ENCODE data around the gene F2RL2. TPM values are rescaled to one million over a fixed set of nuclear protein-coding genes. Genes with fewer than 3 reads are reported as not detected.

The F2RL2 gene
- total RNA-seq, 2 experiments from 2014 or later = not detected

DNA sequence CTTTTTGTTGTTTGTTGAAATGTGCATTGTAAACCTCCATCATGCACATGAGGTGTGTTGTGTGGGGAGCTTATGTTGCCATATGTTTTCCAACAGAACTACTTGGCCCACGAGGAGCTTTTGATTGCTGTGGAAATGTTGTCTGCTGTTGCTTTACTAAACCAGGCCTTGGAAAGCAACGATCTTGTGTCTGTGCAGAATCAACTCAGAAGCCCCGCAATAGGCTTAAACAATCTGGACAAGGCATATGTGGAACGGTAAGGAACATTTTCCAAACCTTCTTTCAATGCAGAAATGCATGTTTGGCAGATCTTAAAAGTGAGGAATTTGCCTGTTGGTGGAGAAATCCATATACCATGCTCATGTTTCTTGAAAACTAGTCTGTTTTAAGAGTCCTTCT, 22.5 kb downstream of the F2RL2 start:
- no peak for DNase-seq
- Mint-ChIP-seq H3K4me1 (ENCODE audit: low read depth) (peaks cover 17% of the 10 kb centered on the region), H3K27me3 (no peaks in the 10 kb centered on the region), H3K27ac (no peak overlapping the region), H3K9me3 (no peaks in the 10 kb centered on the region), H3K4me3 (no peak overlapping the region), H3K36me3 (peaks cover 43% of the 10 kb centered on the region)
- POLR2A ChIA-PET = interaction anchor here (0.5 kb wide), 1 partner anchor 219 kb away, joined by 3 read pairs; no protein-coding TSS in a partner anchor
- intact Hi-C loops (cut with micrococcal nuclease) = loop anchor here (1.0 kb wide), 2 partner anchors 41 to 174 kb away; no protein-coding TSS in a partner anchor
- CTCF ChIA-PET = interaction anchor here (0.9 to 12.0 kb wide), 10 partner anchors 9 to 174 kb away, joined by 3 to 147 read pairs (median 4); no protein-coding TSS in a partner anchor

GRCh38 chr5:76598531-76598930, 24.7 kb downstream of the F2RL2 start:
- Mint-ChIP-seq H3K4me1 (ENCODE audit: low read depth) (peaks cover 9% of the 10 kb centered on the region), H3K27ac (no peak overlapping the region), H3K9me3 (no peaks in the 10 kb centered on the region), H3K4me3 (no peak overlapping the region), H3K27me3 (no peaks in the 10 kb centered on the region), H3K36me3 (peaks cover 33% of the 10 kb centered on the region)
- CTCF ChIA-PET = interaction anchor here (0.7 to 12.0 kb wide), 4 partner anchors 43 to 176 kb away, joined by 3 to 147 read pairs (median 15); no protein-coding TSS in a partner anchor
- POLR2A ChIA-PET = no interaction called here
- intact Hi-C loops (cut with micrococcal nuclease) = no loop called here
- DNase-seq = no peak

DNA sequence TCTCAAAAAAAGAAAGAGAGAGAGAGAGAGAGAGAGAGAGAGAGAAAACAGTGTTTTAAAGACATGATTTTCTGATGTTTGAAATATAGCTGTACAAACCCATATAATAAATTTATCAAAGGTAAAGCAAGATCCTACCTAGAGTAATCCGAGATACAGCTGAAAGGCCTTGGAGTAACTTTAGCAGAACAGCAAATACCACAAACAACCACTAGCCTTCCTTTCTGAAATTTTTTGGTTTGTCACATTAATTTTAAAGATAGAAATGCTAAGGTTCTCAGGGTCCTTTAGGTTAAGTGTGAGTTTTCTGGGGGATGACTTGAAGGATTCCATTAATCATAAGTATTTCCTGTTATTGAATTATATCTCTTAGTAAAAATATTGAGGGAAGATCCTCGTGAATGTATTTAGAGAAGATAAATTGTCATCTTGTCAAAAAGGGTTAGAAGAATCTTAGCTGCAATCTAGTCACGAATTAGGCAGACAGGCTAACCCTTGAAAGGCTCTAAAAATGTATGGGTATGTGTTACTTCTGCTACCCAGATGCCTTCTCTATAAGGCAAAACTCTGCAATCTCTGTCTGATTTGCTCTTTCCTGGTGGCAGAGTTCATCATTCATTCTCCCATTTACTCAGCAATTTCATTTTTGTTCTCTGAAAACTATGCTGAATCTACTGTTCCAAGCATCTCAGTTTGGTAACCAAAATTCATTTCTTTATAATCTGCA, 27.3 kb downstream of the F2RL2 start:
- CTCF ChIA-PET = interaction anchor here (0.6 to 12.0 kb wide), 2 partner anchors 179 to 286 kb away, joined by 3 to 147 read pairs; no protein-coding TSS in a partner anchor
- H3K4me1 Mint-ChIP-seq (ENCODE audit: low read depth) = peaks cover 9% of the 10 kb centered on the region
- H3K9me3 Mint-ChIP-seq = no peaks in the 10 kb centered on the region
- H3K36me3 Mint-ChIP-seq = peaks cover 39% of the 10 kb centered on the region
- POLR2A ChIA-PET = no interaction called here
- intact Hi-C loops (cut with micrococcal nuclease) = no loop called here
- H3K4me3 Mint-ChIP-seq = no peak overlapping the region
- H3K27me3 Mint-ChIP-seq = no peaks in the 10 kb centered on the region
- DNase-seq = no peak
- peak overlapping the region; percentile 40 for H3K27ac Mint-ChIP-seq

GRCh38 chr5:76594107-76594506, 29.1 kb downstream of the F2RL2 start:
- intact Hi-C loops (cut with micrococcal nuclease) = no loop called here
- ChIA-PET CTCF (interaction anchor here (1.2 kb wide), 1 partner anchor 181 kb away, joined by 3 read pairs; no protein-coding TSS in a partner anchor), POLR2A (no interaction called here)
- H3K4me3 Mint-ChIP-seq = no peak overlapping the region
- H3K9me3 Mint-ChIP-seq = no peaks in the 10 kb centered on the region
- H3K27ac Mint-ChIP-seq = no peak overlapping the region
- no peaks in the 10 kb centered on the region for H3K27me3 Mint-ChIP-seq
- H3K4me1 Mint-ChIP-seq (ENCODE audit: low read depth) = peaks cover 19% of the 10 kb centered on the region
- H3K36me3 Mint-ChIP-seq = peaks cover 42% of the 10 kb centered on the region
- no peak for DNase-seq

DNA sequence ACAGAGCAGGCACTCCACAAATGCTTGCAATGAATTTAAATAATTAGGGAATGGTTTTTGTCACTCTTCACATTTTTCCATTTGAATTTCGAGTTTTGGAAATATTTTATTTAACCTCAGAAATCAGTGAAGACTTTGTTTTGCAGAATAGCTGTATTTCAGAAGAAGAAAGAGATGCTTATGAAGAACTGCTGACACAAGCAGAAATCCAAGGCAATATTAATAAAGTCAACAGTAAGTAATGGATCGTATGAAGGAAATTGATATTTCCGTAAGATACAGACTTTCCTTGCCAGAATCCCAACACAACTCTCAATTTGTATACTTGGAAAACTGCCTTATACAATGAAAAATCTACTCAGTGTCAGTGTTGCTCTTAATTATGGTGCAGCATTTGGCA, 30.5 kb downstream of the F2RL2 start:
- Mint-ChIP-seq H3K36me3 (peaks cover 42% of the 10 kb centered on the region), H3K4me3 (no peak overlapping the region), H3K27me3 (no peaks in the 10 kb centered on the region), H3K4me1 (ENCODE audit: low read depth) (peaks cover 19% of the 10 kb centered on the region), H3K9me3 (no peaks in the 10 kb centered on the region), H3K27ac (no peak overlapping the region)
- POLR2A ChIA-PET = no interaction called here
- intact Hi-C loops (cut with micrococcal nuclease) = no loop called here
- CTCF ChIA-PET = interaction anchor here (1.7 to 2.2 kb wide), 2 partner anchors 8 to 9 kb away, joined by 8 to 9 read pairs; no protein-coding TSS in a partner anchor
- no peak for DNase-seq

GRCh38 chr5:76591366-76591765, 31.8 kb downstream of the F2RL2 start:
- H3K4me1 Mint-ChIP-seq (ENCODE audit: low read depth) = peaks cover 17% of the 10 kb centered on the region
- no peak for DNase-seq
- ChIA-PET POLR2A (interaction anchor here (1.1 to 1.2 kb wide), 2 partner anchors 43 to 44 kb away, joined by 3 read pairs; no protein-coding TSS in a partner anchor), CTCF (interaction anchor here (0.5 to 2.2 kb wide), 7 partner anchors 8 to 183 kb away, joined by 3 to 9 read pairs (median 3); no protein-coding TSS in a partner anchor)
- peaks cover 35% of the 10 kb centered on the region for H3K36me3 Mint-ChIP-seq
- no peaks in the 10 kb centered on the region for H3K9me3 Mint-ChIP-seq
- H3K4me3 Mint-ChIP-seq = no peak overlapping the region
- no peak overlapping the region for H3K27ac Mint-ChIP-seq
- no peaks in the 10 kb centered on the region for H3K27me3 Mint-ChIP-seq
- intact Hi-C loops (cut with micrococcal nuclease) = no loop called here

DNA sequence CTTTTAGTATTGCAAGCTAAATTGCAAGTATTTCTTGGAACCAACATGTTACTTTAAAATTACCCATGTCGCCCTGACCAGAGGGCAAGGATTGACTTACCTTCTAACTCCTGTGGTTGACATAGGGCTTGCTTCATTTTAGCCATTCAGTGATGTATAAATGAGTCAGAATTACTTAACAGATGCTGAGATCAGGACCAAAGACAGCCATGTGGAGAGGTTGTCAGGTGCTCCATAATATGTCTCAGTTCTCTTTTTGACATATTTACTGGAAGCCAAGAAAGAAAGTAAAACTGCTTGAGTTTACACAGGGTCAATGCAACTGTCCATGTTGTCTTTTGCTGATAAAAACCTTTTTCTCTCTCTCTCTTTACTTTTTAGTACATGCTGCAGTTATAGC, 33.2 kb downstream of the F2RL2 start:
- ChIA-PET CTCF (interaction anchor here (1.0 kb wide), 1 partner anchor 40 kb away, joined by 3 read pairs; no protein-coding TSS in a partner anchor), POLR2A (interaction anchor here (1.2 kb wide), 1 partner anchor 42 kb away, joined by 3 read pairs; no protein-coding TSS in a partner anchor)
- Mint-ChIP-seq H3K4me1 (ENCODE audit: low read depth) (peaks cover 12% of the 10 kb centered on the region), H3K4me3 (no peak overlapping the region), H3K27me3 (no peaks in the 10 kb centered on the region), H3K27ac (peak overlapping the region; percentile 72), H3K9me3 (no peaks in the 10 kb centered on the region), H3K36me3 (peaks cover 31% of the 10 kb centered on the region)
- no peak for DNase-seq
- intact Hi-C loops (cut with micrococcal nuclease) = no loop called here

DNA sequence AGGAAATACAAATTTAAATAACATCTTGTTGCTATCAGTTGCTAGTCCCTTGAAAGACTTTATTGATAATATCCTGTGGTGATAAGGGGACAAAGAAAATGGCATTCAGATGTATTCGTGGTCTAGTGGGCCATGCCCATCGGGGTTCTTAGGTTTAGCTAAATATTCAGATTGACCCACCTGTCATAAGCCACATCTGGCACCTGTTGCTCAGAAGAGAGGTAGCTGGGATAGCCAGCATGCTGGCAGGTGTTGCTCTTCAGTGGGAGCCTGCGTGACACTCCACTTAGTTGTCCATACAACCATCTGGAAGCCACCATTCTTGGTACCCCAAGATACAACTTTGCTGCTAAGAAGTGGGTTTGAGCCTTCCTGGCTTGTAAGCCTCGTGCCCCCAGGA, 36.7 kb downstream of the F2RL2 start:
- ChIA-PET POLR2A (no interaction called here), CTCF (interaction anchor here (1.0 to 1.5 kb wide), 2 partner anchors 15 to 39 kb away, joined by 3 read pairs; no protein-coding TSS in a partner anchor)
- Mint-ChIP-seq H3K27ac (no peak overlapping the region), H3K27me3 (no peaks in the 10 kb centered on the region), H3K9me3 (no peaks in the 10 kb centered on the region), H3K4me1 (ENCODE audit: low read depth) (peaks cover 30% of the 10 kb centered on the region), H3K36me3 (peaks cover 16% of the 10 kb centered on the region), H3K4me3 (no peak overlapping the region)
- no peak for DNase-seq
- intact Hi-C loops (cut with micrococcal nuclease) = no loop called here

DNA sequence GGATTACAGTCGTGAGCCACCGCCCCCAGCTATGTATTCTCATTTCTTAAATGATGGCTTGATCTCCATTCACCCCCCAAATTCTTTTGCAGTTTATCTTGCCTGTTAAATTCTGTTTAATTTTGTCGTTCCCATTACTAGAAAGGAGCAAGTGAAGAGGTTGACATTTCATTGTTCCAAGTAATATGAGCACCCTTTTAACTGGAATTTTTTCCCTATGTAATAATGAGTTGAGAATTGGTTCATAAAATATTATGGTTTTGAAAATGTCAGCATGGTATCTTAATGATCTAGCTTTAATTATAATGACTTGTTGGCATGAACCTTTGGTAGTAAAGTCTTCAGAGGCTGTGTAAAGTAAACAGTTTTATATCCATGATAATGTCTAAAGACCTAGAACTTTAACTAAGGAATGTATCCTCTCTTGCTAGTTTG, 37.4 kb downstream of the F2RL2 start:
- ChIA-PET CTCF (no interaction called here), POLR2A (no interaction called here)
- Mint-ChIP-seq H3K4me1 (ENCODE audit: low read depth) (peaks cover 34% of the 10 kb centered on the region), H3K27ac (no peak overlapping the region), H3K9me3 (no peaks in the 10 kb centered on the region), H3K36me3 (peaks cover 11% of the 10 kb centered on the region), H3K4me3 (no peak overlapping the region), H3K27me3 (no peaks in the 10 kb centered on the region)
- intact Hi-C loops (cut with micrococcal nuclease) = no loop called here
- DNase-seq = no peak

GRCh38 chr5:76583163-76584047, 39.8 kb downstream of the F2RL2 start:
- H3K27ac Mint-ChIP-seq = no peak overlapping the region
- H3K9me3 Mint-ChIP-seq = no peaks in the 10 kb centered on the region
- CTCF ChIA-PET = interaction anchor here (0.7 to 5.1 kb wide), 26 partner anchors 8 to 1943 kb away, joined by 3 to 44 read pairs (median 4); partner anchors contain the start of genes ENC1 and IQGAP2
- intact Hi-C loops (cut with micrococcal nuclease) = loop anchor here (2.0 kb wide), 1 partner anchor 245 kb away; no protein-coding TSS in a partner anchor
- no peak overlapping the region for H3K4me3 Mint-ChIP-seq
- no peak for DNase-seq
- peaks cover 6% of the 10 kb centered on the region for H3K36me3 Mint-ChIP-seq
- peaks cover 27% of the 10 kb centered on the region for H3K4me1 Mint-ChIP-seq (ENCODE audit: low read depth)
- POLR2A ChIA-PET = interaction anchor here (0.6 to 2.4 kb wide), 4 partner anchors 36 to 180 kb away, joined by 4 to 27 read pairs (median 10); no protein-coding TSS in a partner anchor
- H3K27me3 Mint-ChIP-seq = no peaks in the 10 kb centered on the region

GRCh38 chr5:76582230-76583162, 40.7 kb downstream of the F2RL2 start:
- POLR2A ChIA-PET = interaction anchor here (0.7 to 2.4 kb wide), 8 partner anchors 12 to 315 kb away, joined by 3 to 27 read pairs (median 4); no protein-coding TSS in a partner anchor
- peaks cover 6% of the 10 kb centered on the region for H3K36me3 Mint-ChIP-seq
- H3K4me1 Mint-ChIP-seq (ENCODE audit: low read depth) = peaks cover 27% of the 10 kb centered on the region
- CTCF ChIA-PET = interaction anchor here (0.7 to 5.1 kb wide), 27 partner anchors 9 to 1942 kb away, joined by 3 to 44 read pairs (median 4); partner anchors contain the start of genes ENC1 and IQGAP2
- H3K4me3 Mint-ChIP-seq = no peak overlapping the region
- H3K27ac Mint-ChIP-seq = peak overlapping the region; percentile 66
- no peaks in the 10 kb centered on the region for H3K9me3 Mint-ChIP-seq
- intact Hi-C loops (cut with micrococcal nuclease) = loop anchor here (1.0 to 2.0 kb wide), 6 partner anchors 35 to 312 kb away; no protein-coding TSS in a partner anchor
- no peaks in the 10 kb centered on the region for H3K27me3 Mint-ChIP-seq
- DNase-seq = peak; percentile 59

All from activated CD4-positive, alpha-beta memory T cell treated with anti-CD3 and anti-CD28 coated beads for 36 hours (primary cell).